Left hindlimb (tissue), 1 donor: Measurements from ENCODE around the gene SSR4.

ENCODE experiments used
- DNase-seq: peaks from one replicate; pipeline ENCODE4 v3.0.0-alpha.2; 2018

Gene SSR4

GRCh38 chrX:153782313-153782712 is 12.2 kb upstream of the SSR4 start:
- no peak for DNase-seq

GRCh38 chrX:153782871-153783270 is 11.6 kb upstream of the SSR4 start:
- no peak for DNase-seq

DNA sequence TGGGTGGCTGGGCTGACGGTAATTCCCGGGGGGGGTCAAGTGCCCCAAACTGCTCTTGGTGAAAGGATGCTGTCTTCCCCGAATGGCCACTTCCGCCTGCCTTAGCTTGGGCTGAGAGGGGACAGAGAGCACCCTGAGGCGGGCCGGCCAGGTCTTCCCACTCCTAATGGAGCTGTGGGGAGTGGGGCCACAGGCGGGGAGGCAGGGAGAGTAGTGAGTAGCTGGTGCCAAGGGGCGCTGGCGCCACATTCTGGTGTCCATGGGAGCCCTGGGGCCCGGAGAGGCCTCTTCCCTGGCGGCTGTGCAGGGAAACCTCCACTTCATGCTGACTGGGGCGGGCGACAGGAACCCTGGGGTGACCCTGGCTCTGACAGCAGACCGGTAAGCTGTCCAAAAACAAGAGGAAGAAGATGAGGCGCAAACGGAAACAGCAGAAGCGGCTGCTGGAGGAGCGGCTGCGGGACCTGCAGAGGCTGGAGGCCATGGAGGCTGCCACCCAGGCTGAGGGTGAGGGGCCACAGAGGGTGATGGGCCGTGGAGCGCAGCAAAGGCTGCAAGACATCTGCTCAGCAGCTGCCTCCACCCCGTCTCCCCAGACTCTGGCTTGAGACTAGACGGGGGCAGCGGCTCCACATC is 11.0 kb upstream of the SSR4 start:
- no peak for DNase-seq

DNA sequence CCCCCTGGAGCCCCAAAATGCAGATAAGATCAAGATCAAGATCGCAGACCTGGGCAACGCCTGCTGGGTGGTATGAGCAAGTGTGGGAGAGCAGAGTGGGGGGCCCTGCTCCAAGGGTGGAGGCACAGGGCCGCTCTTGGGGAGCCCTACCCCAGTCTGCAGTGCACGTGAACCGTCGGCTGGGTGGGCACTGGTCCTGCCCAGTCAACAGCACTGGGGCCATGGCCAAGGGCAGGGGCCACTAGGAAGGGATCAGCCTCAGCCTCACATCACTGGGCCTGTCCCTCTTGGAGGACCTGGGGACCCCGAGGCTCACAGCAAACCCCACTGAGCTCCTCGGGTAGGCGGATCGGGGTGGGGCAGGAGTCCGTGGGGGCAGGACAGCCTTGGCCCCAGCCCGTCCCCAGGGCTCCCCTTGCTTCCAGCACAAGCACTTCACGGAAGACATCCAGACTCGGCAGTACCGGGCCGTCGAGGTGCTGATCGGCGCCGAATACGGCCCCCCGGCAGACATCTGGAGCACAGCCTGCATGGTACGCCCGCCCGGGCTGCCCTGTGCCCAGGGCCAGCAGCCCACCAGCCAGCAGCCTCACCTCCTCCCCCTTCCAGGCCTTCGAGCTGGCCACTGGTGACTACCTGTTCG is 10.0 kb upstream of the SSR4 start:
- no peak for DNase-seq

GRCh38 chrX:153786669-153787068 is 7.8 kb upstream of the SSR4 start:
- DNase-seq, result no peak

- no peak for DNase-seq
Measured at GRCh38 chrX:153789654-153790053, 4.8 kb upstream of the SSR4 start.

- no peak for DNase-seq
Measured at GRCh38 chrX:153791104-153791852, 3.2 kb upstream of the SSR4 start.

- no peak for DNase-seq
Measured at GRCh38 chrX:153792368-153792767, 2.1 kb upstream of the SSR4 start.

- no peak for DNase-seq
Measured at GRCh38 chrX:153793291-153793690, 1.2 kb upstream of the SSR4 start.

GRCh38 chrX:153794897-153795816 is 689 bp downstream of the SSR4 start:
- no peak for DNase-seq

DNA sequence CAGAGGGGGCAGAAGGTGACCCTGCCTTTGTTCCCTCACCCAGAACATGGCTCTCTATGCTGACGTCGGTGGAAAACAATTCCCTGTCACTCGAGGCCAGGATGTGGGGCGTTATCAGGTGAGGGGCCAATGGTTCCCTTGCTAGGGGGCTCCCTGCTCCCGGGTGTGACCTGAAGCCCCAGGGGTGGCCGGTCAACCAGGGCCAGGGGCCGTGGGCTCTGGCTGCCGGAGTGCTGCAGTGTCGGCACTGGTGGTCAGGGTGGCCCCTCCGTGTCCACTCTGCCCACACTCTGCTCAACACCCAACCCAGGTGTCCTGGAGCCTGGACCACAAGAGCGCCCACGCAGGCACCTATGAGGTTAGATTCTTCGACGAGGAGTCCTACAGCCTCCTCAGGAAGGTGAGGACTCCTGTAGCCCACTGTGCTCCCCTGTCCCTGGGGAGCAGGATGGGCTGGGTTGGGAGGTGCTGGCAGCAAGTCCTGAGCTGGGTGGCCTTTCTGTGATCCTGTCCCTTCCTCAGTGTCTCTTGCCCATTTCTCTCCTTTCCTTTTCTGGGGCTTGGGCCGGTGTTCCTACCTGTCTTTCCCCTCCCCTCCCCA is 3.0 kb downstream of the SSR4 start:
- DNase-seq, result no peak

- peak; percentile 13 for DNase-seq
Measured at GRCh38 chrX:153799326-153799725, 4.9 kb downstream of the SSR4 start.

DNA sequence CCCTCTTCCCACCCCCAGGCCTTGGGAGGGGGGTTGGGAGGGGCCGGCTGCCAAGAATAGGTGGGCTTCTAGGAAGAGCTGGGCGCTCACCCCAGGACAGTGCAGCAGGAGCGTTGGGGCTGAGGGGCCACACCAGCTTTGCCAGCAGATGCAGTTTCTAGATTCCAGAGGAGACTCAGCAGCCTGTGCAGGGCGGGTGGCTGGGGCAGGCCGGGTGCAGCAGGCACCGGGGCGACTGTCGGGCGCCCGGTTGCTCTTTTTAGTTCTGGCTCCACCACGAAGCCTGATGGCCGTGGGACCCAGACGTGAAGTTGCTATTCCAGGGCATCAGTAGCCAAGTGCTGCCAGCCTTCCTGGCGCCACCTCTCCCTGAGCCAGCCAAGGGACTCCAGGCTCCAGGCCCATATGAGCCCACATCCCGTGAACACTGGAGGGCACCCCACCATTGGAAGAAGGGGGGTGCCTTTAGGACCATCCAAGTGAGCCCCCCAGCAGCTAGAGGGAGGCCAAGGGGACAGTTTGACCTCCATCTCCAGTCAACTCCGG is 5.8 kb downstream of the SSR4 start:
- peak; percentile 4 for DNase-seq

- peak; percentile 14 for DNase-seq
Measured at GRCh38 chrX:153800746-153801145, 6.3 kb downstream of the SSR4 start.

DNA sequence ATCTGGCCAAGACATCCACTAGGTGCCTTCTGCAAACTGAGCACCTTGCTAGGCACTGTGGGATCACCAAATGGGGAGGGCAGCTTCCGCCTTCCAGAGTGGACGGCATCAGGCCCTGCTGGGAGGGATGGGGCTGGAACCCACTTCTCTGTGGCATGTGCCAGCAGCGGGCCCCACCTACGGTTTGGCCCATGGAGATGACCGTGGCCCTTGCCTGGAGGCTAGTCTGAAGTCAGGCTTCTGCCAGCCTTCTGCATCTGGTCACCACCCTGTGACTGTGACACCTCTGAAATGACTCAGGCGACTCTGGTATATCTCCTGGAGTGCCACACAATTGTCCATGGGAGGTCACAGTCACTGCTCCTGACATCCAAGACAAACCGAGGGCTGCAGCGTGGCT is 7.2 kb downstream of the SSR4 start:
- peak; percentile 3 for DNase-seq

DNA sequence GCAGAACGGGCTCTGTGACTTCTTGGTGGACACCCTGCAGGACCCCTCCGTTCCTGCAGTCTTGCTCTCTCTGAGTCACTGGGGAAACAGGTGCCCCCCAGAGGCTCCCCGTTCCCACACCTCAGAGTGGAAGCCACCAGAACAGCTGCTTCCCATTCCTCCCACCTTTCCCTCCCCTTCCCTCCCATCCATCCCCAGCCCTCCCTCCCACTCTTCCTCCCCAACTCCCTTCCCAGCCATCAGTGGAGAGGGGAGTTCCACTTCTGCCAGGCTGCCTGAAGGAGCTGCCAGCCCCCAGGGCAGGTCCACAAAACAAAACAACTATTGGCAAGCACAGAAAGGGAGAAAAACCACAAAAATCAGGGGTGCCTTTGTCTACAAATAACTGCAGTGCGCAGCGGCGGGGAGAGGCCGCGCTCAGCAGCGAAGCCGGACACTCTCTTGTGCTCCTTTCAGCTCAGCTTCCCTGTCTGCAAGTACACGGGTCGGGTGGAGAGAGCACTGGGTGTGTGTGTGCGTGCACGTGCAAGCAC is 8.1 kb downstream of the SSR4 start:
- peak; percentile 13 for DNase-seq

DNA sequence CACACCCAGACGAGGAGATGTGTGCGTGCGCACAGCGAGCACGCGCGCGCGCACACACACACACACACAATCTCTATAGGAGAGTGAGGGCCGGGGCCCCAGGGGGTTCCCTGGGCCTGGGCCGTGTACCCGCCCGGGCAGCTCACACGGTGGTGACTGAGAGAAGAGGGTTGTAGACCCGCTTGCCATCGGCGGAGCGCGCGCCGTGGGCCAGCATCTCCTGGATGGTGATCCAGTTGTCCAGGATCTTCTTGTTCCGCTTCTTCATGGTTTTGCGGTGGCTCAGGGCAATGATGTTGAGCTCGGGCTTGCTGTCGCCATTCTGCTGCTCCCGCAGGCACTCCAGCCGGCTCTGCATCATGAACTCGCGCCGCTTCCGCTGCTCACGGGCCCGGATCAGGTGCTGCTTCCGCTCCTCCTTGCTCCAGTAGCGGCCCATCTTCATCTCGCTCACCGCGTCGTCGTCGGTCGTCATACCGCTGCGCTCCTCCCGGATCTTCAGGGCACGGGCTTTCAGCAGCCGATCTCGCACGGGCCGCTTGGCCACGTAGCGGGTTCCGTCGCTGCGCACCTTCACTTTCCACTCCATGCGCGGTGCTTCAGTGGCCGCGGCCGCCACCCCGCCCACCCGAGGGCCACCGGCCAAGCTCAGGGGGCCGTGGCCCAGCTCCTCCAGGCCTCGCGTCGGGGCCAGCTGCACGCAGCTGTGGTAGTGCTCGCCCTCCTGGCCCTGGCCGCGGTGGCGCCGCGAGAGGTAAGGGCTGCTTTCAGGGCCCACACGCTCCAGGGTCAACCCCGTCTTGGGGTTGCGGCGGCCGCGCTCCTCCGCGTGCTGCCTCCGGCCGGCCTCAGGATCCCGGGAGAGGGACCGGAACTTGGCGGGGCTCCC is 9.0 kb downstream of the SSR4 start:
- peak; percentile 13 for DNase-seq

DNA sequence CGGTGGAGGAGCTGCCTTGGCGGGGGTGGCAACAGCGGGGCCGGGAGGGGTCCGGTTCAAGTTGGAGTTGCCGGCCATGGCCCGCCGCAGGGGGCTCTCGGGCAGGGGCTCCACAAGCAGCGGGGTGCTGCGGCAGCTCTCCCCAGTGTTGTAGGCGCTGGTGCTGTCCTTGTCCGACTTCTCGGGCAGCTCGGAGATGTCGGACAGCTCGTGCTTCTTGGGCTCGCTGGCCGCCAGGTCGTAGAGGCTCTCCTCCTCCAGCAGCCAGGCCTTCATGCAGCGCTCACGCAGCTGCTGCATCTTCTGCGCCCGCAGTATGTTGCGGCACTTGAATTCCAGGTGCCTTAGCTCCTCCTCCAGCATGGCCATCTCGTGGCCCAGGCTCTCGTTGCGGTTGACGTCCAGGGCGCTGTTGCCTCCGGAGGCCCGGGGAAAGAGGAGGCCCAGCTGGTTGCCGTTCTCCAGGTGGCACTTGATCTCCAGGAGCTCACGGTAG is 9.7 kb downstream of the SSR4 start:
- DNase-seq, result peak; percentile 15

- peak; percentile 8 for DNase-seq
Measured at GRCh38 chrX:153804621-153805020, 10.2 kb downstream of the SSR4 start.

- DNase-seq, result no peak
Measured at GRCh38 chrX:153805436-153805835, 11.0 kb downstream of the SSR4 start.
